HG02970 (cell line): ENCODE data around the gene PAM16.

Experiments used
- ATAC-seq: cut with Tn5 transposase; IDR thresholded peaks from one replicate; pipeline ENCODE4 v1.9.1; 2021; ENCODE audit warnings: mild to moderate bottlenecking, moderate library complexity, moderate number of reproducible peaks; ENCODE audit not compliant: unreplicated experiment, low FRiP score

Gene PAM16

GRCh38 chr16:4322121-4323052 lies 28.7 kb downstream of the PAM16 start:
- ATAC-seq: no peak

- ATAC-seq: no peak
These were observed 29.6 kb downstream of the PAM16 start for GRCh38 chr16:4321286-4322120.

- no peak for ATAC-seq
These were observed 30.5 kb downstream of the PAM16 start for GRCh38 chr16:4320571-4321137.

GRCh38 chr16:4319454-4320421 lies 31.4 kb downstream of the PAM16 start:
- ATAC-seq: no peak

GRCh38 chr16:4318967-4319366 lies 32.2 kb downstream of the PAM16 start:
- no peak for ATAC-seq

GRCh38 chr16:4318451-4318910 lies 32.6 kb downstream of the PAM16 start:
- no peak for ATAC-seq

GRCh38 chr16:4317532-4318450 lies 33.3 kb downstream of the PAM16 start:
- ATAC-seq: no peak

- ATAC-seq: no peak
These were observed 34.1 kb downstream of the PAM16 start for GRCh38 chr16:4316864-4317531.

GRCh38 chr16:4316108-4316863 lies 34.8 kb downstream of the PAM16 start:
- ATAC-seq: no peak

GRCh38 chr16:4315186-4316107 lies 35.7 kb downstream of the PAM16 start, which contains the start of gene GLIS2:
Gene GLIS2 (plus strand): TSS chr16:4316067. CDS start chr16:4332281, 16,214 bp downstream.
- no peak for ATAC-seq

GRCh38 chr16:4314532-4315185 lies 36.5 kb downstream of the PAM16 start:
- ATAC-seq: no peak

GRCh38 chr16:4313563-4314531 lies 37.3 kb downstream of the PAM16 start:
- ATAC-seq: no peak

GRCh38 chr16:4309833-4310266 lies 41.3 kb downstream of the PAM16 start:
- no peak for ATAC-seq

- no peak for ATAC-seq
These were observed 41.9 kb downstream of the PAM16 start for GRCh38 chr16:4309102-4309832.
